Osteocyte (in vitro differentiated cells): ENCODE results near the gene NEK4. TPM values are rescaled to one million over a fixed set of nuclear protein-coding genes. Genes with fewer than 3 reads are reported as not detected.
A peak's percentile ranks its signal among the peaks of the same experiment; 100 is the strongest.

Source experiments
- DNase-seq: peaks from one replicate; pipeline ENCODE4 v3.0.0; 2021; ENCODE audit warnings: mixed read lengths; ENCODE audit not compliant: unreplicated experiment; ENCODE audit errors: extremely low spot score
- H3K27ac Mint-ChIP-seq: one replicate; pipeline ENCODE4 v1.8.0; 2021; ENCODE audit warnings: mild to moderate bottlenecking, mixed read lengths; ENCODE audit not compliant: unreplicated experiment
- H3K27me3 Mint-ChIP-seq: one replicate; pipeline ENCODE4 v1.8.0; 2021; ENCODE audit warnings: mixed read lengths; ENCODE audit not compliant: unreplicated experiment
- H3K36me3 Mint-ChIP-seq: one replicate; pipeline ENCODE4 v1.8.0; 2021; ENCODE audit warnings: mixed read lengths; ENCODE audit not compliant: unreplicated experiment
- H3K4me1 Mint-ChIP-seq: one replicate; pipeline ENCODE4 v1.8.0; 2021; ENCODE audit warnings: mixed read lengths; ENCODE audit not compliant: unreplicated experiment
- H3K4me3 Mint-ChIP-seq: one replicate; pipeline ENCODE4 v1.8.0; 2021; ENCODE audit warnings: mild to moderate bottlenecking, moderate library complexity, mixed read lengths; ENCODE audit not compliant: unreplicated experiment
- H3K9me3 Mint-ChIP-seq: one replicate; pipeline ENCODE4 v1.8.0; 2021; ENCODE audit warnings: mixed read lengths; ENCODE audit not compliant: unreplicated experiment
- CTCF ChIP-seq: fragments of 200-600 bp; sonication (generic); IDR thresholded peaks from 2 replicates; pipeline ENCODE4 v1.5.0; 2021; ENCODE audit warnings: antibody characterized with exemption, mild to moderate bottlenecking, moderate library complexity
- total RNA-seq: library from RNA; stranded (reverse); gene quantifications from 2 replicates; pipeline ENCODE4 v1.2.1, GENCODE V29; 2021

Gene NEK4
- total RNA-seq, 1 donor from 2014 or later, result 23.1 TPM

GRCh38 chr3:52774901-52775864, 4.4 kb upstream of the NEK4 start:
- H3K4me3 Mint-ChIP-seq, result no peak overlapping the region
- no peak for TF ChIP-seq CTCF
- peak; percentile 79 for DNase-seq
- peaks cover 6% of the 10 kb centered on the region for H3K4me1 Mint-ChIP-seq
- no peaks in the 10 kb centered on the region for H3K27me3 Mint-ChIP-seq
- no peak overlapping the region for H3K27ac Mint-ChIP-seq
- H3K9me3 Mint-ChIP-seq, result no peaks in the 10 kb centered on the region
- no peaks in the 10 kb centered on the region for H3K36me3 Mint-ChIP-seq

GRCh38 chr3:52774066-52774713, 3.5 kb upstream of the NEK4 start:
- H3K36me3 Mint-ChIP-seq, result no peaks in the 10 kb centered on the region
- no peaks in the 10 kb centered on the region for H3K27me3 Mint-ChIP-seq
- H3K4me3 Mint-ChIP-seq, result no peak overlapping the region
- H3K4me1 Mint-ChIP-seq, result peaks cover 15% of the 10 kb centered on the region
- peak; percentile 48 for DNase-seq
- no peak overlapping the region for H3K27ac Mint-ChIP-seq
- no peaks in the 10 kb centered on the region for H3K9me3 Mint-ChIP-seq
- no peak for TF ChIP-seq CTCF

GRCh38 chr3:52773361-52774065, 2.8 kb upstream of the NEK4 start:
- Mint-ChIP-seq H3K27ac (no peak overlapping the region), H3K9me3 (no peaks in the 10 kb centered on the region), H3K4me3 (no peak overlapping the region), H3K4me1 (peaks cover 16% of the 10 kb centered on the region), H3K36me3 (no peaks in the 10 kb centered on the region), H3K27me3 (no peaks in the 10 kb centered on the region)
- TF ChIP-seq CTCF, result no peak
- DNase-seq, result peak; percentile 57

- DNase-seq, result no peak
- H3K27me3 Mint-ChIP-seq, result no peaks in the 10 kb centered on the region
- H3K27ac Mint-ChIP-seq, result peak overlapping the region; percentile 91
- TF ChIP-seq CTCF, result no peak
- peak overlapping the region; percentile 94 for H3K4me3 Mint-ChIP-seq
- H3K4me1 Mint-ChIP-seq, result peaks cover 16% of the 10 kb centered on the region
- H3K36me3 Mint-ChIP-seq, result no peaks in the 10 kb centered on the region
- no peaks in the 10 kb centered on the region for H3K9me3 Mint-ChIP-seq
Observed at GRCh38 chr3:52771702-52772101, 962 bp upstream of the NEK4 start.
